CD1c-positive myeloid dendritic cell (primary cell): ENCODE data around the gene HYAL4.
"Not testable (repeated sequence)": the region's sequence is repeated elsewhere in the genome, so short reads cannot be mapped to it uniquely, and the experiment has no call there.

Experiments used
- DNase-seq: peaks from one replicate; pipeline ENCODE4 v3.0.0-alpha.2; 2016; ENCODE audit errors: extremely low spot score

Gene HYAL4

DNA sequence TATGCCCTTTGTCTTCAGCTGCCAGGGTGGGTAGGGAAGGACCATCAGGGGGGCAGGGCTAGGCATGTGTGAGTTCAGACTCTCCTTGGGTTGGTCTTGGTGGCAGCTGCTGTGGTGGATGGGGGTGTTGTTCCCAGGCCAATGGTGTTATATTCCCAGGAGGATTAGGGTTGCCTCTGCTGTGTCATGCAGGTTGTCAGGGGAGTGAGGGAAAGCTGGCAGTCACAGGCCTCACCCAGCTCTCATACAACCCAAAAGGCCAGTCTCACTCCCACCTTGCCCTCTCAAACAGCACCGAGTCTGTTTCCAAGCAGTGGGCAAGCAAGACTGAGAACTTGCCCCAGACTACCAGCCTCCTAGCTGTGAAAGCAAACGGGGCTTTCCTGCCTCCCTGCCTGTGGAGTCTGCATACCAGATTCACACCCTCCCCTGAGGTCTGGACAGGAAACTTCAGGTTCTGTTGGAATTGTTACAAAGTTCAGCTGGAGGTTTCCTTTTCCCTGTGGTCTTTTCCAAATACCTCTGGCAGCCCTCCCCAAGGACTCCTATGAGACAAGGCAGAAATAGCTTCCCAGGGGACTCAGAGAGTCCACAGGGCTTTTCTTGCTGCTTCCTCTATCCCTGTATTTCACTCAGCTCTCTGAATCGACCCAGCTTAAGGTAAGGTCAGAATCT is 1.4 kb downstream of the HYAL4 start:
- DNase-seq = no peak

DNA sequence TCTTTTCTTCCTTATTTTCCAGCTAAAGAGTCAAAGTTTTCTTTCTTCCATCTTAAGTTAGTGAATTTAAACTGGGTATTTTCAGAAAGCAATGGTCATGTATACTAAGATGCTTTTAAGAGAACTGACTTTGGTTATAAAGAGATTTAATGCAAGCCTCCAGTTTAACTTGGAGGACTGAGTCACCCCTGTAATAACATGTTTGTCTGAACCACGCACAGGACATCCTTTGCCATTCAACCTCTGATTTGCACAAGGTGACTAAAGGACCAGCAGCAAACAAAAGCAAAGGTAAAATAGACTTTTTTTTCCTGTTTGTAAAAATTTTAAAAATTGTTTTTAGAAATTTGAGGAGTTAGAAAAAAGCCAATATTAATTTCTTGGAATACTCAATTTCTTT is 2.9 kb downstream of the HYAL4 start:
- DNase-seq = no peak

GRCh38 chr7:123849855-123850254 is 4.9 kb downstream of the HYAL4 start:
- DNase-seq = no peak

DNA sequence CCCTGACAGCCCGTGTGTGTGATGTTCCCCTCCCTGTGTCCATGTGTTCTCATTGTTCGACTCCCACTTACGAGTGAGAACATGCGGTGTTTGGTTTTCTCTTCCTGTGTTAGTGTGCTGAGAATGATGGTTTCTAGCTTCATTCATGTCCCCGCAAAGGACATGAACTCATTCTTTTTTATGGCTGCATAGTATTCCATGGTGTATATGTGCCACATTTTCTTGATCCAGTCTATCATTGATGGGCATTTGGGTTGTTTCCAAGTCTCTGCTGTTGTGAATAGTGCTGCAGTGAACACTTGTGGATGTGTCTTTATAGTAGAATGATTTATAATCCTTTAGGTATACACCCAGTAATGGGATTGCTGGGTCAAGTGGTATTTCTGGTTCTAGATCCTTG is 6.4 kb downstream of the HYAL4 start:
- not testable (repeated sequence) for DNase-seq

DNA sequence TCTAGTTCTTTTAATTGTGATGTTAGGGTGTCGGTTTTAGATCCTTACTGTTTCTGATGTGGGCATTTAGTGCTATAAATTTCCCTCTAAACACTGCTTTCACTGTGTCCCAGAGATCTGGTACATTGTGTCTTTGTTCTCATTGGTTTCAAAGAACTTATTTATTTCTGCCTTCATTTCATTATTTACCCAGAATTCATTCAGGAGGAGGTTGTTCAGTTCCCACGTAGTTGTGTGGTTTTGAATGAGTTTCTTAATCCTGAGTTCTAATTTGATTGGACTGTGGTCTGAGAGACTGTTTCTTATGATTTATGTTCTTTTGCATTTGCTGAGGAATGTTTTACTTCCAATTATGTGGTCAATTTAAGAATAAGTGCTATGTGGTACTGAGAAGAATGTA is 9.3 kb downstream of the HYAL4 start:
- DNase-seq = not testable (repeated sequence)

DNA sequence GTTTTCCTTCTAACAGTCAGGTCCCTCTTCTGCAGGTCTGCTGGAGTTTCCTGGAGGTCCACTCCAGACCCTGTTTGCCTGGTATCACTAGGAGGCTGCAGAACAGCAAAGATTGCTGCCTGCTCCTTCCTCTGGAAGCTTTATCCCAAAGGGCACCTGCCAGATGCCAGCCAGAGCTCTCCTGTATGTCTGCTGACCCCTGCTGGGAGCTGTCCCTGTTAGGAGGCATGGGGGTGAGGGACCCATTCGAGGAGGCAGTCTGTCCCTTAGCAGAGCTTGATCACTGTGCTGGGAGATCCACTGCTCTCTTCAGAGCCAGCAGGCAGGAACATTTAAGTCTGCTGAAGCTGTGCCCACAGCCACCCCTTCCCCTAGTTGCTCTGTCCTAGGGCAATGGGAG is 11.5 kb downstream of the HYAL4 start:
- not testable (repeated sequence) for DNase-seq

- no peak for DNase-seq
These were observed 15.9 kb downstream of the HYAL4 start for GRCh38 chr7:123860848-123861247.

- DNase-seq = no peak
These were observed 17.8 kb downstream of the HYAL4 start for GRCh38 chr7:123862775-123863174.

DNA sequence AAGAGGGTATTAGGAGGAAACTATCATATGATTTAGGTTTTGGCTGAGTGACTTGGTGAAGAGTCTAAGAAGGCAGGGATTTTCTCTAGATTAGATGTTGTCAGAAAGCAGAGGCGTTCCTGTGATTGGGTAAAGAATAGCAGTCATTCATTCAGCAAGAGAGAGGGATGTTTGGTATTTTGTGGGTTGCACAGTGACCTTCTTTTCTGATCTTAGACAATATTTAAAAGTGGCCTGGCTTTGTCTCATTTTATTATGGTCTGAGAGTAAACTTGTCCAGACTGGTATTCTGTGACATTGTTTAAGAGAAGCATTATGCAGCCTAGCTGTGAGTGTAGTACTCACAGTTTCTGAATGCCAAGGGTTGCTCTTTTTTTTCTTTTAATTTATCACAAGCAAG is 18.5 kb downstream of the HYAL4 start:
- DNase-seq = no peak

GRCh38 chr7:123864012-123864411 is 19.0 kb downstream of the HYAL4 start:
- DNase-seq = no peak

- DNase-seq = no peak
These were observed 19.5 kb downstream of the HYAL4 start for GRCh38 chr7:123864436-123864835.

DNA sequence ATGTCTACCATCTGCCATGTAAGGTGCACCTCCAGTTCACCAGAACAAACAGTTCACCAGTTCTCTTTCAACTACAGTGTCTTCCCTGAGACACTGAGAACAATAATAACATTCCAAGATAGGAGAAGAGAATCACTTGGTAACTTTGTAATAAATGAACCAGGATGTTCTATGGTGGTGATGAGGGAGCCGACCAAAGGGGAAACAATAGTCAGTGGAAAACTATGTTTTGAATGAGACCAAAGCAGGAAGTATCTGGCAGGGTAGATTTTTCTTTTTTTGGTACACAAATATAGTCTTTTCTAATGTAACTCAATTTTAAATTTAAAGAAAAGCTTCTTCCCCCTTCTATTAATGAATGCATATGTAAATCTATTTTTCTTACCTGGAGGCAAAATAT is 20.0 kb downstream of the HYAL4 start:
- DNase-seq = no peak

DNA sequence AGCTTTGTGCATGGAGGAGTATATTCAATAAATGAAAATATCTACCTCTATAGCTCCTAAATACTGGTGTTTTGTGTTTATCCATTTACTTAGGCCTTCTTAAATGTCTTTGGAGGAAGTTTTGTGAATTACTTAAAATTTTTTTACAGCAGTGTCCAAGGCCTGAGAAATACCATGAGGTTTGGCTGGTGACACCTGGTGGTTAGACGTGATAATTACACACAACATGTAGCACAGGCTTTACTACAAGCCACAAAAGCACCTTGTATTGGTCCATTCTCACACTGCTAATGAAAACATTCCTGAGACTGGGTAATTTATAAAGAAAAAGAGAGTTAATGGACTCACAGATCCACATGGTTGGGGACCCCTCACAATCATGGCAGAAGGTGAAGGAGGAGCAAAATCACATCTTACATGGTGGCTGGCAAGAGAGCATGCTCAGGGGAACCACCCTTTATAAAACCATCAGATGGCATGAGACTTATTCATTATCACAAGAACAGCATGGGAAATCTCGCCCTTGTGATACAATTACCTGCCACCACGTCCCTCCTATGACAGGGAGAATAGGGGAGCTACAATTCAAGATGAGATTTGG is 20.6 kb downstream of the HYAL4 start:
- peak; percentile 69 for DNase-seq

DNA sequence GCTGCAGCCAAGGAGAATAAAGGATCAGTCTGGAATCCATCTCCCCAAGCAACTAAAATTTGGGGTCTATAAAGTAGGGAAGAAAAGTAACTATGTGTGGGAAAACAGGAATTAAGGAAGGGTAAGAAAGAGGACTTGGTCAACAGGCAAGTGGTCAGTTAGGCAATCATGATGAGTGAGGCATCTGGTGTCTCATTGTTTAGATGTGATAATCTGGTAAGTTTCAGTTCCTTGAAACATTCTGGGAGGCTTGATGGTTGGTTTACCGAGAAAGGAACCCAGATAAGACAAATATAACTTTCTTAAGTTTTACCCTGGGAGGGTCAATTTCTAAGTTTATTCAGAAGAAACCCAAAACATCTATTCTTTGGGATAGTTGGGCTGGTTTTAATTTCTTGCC is 22.3 kb downstream of the HYAL4 start:
- peak; percentile 82 for DNase-seq

- peak; percentile 61 for DNase-seq
These were observed 27.3 kb downstream of the HYAL4 start for GRCh38 chr7:123871998-123872867.

- DNase-seq = no peak
These were observed 27.9 kb downstream of the HYAL4 start for GRCh38 chr7:123872908-123873307.

DNA sequence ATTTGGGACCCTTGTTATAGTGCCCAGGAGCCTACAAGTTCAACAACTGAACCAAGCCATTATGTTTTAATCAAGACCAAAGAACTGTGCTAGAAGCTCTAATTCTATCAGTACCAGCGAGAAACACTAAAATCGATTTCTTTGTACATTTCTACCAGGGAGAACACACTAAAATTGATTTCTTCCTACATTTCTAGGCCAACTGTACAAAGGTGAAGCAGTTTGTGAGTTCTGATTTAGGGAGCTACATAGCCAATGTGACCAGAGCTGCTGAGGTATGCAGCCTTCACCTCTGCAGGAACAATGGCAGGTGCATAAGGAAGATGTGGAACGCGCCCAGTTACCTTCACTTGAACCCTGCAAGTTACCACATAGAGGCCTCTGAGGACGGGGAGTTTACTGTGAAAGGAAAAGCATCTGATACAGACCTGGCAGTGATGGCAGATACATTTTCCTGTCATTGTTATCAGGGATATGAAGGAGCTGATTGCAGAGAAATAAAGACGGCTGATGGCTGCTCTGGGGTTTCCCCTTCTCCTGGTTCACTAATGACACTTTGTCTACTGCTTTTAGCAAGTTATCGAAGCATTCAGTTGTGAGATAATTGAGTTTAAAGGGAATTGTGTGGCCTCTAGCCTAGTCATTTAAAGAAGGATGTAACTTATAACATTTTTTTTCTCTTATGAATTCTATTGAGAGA is 31.7 kb downstream of the HYAL4 start:
- no peak for DNase-seq

DNA sequence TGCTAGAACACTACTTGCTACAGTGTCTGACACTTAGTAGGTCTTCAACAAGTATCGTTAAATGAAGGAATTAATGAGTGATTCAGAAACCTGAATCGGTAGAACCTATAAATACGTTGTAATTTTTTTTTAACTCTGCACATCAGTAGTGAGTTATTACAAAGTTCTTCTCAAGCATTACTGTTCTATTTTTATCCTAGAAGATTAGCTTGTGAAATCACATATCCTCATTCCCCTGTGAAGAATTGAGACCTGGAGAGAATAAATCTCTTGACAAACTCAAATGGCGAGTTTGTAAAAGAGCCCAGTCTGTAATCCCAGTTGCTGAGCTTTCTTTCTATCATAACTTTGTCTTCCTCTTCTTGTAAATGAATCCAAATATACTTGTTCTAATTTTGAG is 34.7 kb downstream of the HYAL4 start:
- DNase-seq = no peak

DNA sequence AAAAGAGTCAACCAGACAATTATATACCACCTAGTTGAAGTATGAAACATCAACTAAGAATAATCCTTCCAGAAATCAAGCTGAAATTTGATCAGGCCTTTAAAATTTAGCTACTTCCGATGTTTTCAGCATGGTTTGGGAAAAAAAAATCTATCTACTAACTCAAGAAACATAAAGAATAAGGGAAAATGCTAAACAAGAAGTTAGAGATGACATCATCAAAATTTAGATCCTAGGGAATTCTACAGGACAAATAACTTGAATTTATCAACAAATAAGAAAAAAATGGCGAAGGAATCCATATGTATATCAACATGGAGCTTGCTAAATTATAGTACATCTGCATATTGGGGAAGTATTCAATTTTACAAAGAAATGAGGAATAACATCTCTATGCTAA is 36.3 kb downstream of the HYAL4 start:
- no peak for DNase-seq

- DNase-seq = no peak
These were observed 38.2 kb downstream of the HYAL4 start for GRCh38 chr7:123883154-123883553.

- DNase-seq = no peak
These were observed 43.2 kb downstream of the HYAL4 start for GRCh38 chr7:123888192-123888591.

DNA sequence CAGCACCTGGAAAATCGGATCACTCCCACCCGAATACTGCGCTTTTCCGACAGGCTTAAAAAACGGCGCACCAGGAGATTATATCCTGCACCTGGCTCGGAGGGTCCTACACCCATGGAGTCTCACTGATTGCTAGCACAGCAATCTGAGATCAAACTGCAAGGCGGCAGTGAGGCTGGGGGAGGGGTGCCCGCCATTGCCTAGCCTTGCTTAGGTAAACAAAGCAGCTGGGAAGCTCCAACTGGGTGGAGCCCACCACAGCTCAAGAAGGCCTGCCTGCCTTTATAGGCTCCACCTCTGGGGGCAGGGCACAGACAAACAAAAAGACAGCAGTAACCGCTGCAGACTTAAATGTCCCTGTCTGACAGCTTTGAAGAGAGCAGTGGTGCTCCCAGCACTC is 49.8 kb downstream of the HYAL4 start:
- not testable (repeated sequence) for DNase-seq
